ENCODE data around the gene CSTB.

The CSTB gene

DNA sequence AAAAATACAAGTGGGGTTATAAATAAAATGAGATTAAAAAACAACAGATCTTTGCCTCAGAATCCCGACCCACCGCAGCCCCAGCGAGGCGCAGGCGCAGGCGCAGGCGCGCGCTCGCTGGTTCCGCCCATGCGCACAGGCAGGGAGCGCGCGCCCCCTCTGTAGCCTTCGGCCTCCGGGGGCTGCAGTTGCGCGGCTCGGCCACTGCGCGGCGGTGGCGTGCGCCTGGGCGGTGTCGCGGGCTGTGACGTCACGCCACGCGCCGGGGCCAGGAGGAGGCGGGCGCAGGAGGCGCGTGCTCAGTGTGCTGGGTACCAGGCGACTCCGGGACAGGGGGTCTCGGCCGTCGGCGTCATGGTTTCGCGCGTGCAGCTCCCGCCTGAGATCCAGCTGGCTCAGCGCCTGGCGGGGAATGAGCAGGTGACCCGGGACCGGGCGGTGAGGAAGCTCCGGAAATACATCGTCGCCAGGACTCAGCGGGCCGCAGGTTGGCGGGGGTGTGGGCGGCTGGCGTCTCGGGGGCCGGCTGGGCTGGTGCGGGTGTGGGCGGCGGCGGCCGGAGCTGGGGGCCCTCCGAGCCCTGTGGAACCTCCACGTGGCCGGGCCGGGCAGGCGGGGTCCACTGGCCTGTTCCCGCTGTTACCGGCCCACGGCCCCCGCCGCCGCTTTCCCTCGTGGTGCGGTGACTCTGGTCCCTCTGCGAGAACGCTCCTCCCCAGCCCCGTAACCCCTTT lies 13.3 kb upstream of the CSTB start, which contains the start of gene RRP1:
RRP1 (plus strand) TSS at position 302 of the 734 bp plus-strand sequence; CDS start at position 355, 53 bp downstream.
- DNase-seq: peak; percentile 30

DNA sequence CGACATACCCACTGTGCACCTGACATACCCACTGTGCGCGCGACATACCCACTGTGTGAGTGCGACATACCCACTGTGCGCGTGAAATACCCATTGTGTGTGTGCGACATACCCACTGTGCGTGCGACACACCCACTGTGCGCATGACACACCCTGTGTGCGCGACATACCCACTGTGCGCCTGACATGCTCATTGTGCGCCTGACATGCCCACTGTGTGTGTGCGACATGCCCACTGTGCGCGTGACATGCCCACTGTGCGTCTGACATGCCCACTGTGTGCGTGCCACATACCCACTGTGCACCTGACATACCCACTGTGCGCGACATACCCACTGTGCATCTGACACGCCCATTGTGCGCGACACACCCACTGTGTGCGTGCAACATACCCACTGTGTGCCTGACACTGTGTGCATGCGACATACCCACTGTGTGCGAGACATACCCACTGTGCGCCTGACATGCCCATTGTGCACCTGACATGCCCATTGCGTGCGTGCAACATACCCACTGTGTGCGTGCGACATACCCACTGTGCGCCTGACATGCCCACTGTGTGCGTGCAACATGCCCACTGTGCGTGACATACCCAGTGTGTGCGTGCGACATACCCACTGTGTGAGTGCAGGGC lies 10.8 kb upstream of the CSTB start:
- DNase-seq: no peak

DNA sequence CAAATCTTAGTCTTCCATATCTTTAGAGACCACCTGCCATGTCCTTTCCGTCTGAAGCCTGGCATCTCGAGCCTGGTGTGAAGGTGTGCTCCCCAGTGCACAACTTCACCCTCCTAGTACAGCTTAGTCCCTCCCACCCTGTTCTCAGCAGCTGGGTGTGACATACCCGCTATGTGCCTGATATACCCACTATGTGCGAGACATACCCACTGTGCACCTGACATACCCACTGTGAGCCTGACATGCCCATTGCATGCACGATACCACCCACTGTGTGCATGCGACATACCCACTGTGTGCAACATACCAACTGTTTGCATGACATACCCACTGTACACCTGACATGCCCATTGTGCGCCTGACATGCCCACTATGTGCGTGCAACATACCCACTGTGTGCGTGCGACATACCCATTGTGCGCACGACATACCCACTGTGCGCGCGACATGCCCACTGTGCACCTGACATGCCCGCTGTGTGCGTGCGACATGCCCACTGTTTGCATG lies 10.2 kb upstream of the CSTB start:
- no peak for DNase-seq

DNA sequence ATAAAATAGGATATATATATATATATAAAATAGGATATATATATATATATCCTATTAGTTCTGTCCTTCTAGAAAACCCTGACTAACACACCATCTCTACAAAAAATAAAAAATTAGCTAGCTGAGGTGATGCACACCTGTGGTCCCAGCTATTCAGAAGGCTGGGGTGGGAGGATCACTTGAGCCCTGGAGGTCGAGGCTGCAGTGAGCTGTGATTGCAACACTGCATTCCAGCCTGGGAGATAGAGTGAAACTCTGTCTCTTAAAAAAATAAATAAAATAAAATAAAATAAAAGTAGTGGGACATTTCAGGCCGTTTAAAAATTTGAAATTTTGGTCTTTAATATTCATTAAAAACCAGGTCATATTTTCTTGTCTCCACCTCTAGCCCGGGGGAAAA lies 9.0 kb upstream of the CSTB start:
- DNase-seq: no peak

DNA sequence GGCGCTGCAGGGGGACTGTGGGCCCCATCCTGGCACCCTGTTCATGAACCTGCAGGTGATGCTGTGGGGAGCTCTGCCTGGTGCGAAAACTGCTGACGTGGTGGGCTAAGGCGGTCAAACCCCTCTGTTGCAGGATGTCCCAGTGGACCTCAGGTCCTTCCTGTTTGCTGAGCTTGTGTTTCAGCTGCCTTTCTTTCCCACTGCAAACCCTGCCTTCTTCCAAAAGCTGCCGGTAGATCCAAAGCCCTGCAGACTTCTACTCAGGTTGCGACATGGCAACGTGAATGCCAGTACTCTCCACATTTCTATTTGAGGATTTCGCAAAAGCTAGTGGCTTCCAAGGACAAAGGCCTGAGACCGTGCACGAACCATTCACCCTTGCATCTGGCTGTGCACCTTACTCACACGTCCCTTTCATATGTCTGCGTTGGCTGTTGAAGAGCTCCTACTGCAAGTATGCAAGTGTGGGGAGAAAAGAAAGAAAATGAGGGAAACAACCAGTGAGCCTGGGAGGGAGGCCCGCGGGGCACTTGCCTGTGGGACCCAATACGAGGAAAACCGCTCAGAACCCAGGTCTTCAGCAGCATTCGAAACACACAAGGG lies 7.1 kb upstream of the CSTB start:
- no peak for DNase-seq

DNA sequence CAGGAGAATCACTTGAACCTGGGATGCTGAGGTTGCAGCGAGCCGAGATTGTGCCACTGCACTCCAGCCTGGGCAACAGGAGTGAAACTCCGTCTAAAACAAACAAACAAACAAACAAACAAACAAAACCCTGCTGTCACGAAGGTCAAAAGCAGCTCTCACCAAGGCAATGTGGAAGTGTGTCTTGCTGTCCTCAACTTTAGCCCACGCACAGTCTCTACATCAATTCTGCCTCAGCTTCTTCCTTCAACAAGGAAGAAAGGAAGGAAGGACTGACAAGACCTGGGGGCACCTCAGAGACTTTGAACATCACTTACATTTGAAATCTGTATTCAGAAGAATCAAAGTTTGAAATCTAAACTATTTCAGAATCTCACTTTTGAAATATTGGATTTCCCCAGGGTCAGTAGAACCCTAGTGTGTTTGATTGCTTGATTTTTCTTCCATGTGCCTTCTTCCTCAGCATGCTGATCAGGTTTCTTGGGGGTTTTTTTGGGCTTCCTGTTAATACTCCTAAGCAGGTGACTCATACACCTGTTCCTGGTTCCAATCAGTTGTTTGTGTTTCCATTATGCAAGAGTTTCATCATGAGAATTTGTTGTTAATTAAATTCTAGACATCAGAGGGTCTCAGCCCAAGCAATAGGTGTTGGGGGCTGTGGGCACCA lies 6.5 kb upstream of the CSTB start:
- DNase-seq: no peak

DNA sequence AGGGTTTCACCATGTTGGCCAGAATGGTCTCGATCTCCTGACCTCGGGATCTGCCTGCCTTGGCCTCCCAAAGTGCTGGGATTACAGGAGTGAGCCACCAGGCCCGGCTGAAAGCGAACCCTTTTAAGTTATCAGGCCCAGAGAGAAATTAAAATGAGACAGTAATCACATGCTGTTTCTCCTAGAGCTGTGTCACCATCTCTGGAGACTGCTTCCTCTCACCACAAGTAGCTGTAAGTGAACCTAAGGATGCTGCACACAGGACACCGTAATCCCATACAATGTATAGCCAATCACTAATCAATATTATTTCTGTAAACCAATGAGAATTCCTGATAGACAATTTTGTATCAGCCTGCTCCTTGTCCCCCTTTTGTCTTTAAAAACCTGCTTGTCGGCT lies 5.7 kb upstream of the CSTB start:
- no peak for DNase-seq

DNA sequence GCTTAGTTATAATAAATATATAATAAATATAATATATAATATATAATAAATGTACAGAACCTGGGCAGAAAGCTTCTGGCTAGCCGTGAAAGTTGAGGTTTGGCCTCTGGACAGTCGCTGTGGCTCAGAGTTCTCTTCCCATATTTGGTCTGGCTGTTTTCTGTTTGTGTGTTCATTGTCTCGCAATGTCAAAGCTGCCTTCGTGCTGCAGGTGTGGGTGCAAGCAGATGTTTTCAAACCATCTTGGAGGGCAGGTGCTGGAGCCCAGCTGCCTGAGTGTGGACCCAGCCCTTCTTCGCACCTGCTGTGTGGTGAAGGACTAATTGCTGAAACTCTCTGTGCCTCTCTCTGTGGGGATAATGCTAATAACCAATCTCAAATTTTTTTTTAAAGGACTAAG lies 3.6 kb upstream of the CSTB start:
- no peak for DNase-seq

DNA sequence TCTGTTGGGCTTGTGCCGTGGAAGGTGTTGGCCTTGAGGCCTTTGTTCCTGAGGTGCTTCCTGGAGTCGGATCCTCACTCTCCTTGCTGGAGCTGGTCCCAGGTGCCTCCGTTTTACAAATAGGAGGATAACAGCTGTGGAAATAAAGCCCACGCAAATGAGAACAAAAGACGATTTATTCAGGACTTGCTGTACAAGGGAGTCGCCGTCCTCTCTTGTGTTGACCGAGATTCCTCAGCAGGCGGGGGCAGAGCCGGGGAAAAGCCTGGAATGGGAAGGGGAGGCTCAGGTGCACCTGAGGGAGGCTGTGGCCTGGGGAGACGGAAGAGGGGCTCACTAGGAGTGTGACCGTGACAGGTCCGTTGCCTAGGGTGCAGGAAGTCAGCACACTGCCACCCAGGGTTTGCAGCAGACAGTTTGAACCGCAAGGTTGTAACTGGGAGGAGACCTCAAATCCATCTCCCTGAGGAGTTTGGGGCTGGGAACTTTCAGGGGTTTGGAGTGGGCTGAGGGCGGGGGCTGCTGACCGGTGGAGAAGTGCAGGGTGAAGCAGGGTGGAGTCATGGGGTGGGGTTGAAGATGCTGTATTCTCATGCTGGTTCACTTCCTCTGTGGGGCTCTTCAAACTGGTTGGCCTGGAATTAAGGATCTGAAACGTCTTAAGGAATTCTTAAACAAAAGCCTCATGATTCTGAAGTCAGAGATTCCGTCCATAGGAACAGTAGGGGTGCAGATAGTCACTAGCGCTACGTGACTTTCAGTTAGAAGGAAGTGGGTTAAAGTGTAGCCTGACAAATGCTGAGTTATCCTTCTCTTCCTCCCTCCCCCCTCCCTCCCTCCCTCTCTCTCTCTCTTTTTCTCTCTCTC lies 2.6 kb upstream of the CSTB start:
- DNase-seq: no peak

DNA sequence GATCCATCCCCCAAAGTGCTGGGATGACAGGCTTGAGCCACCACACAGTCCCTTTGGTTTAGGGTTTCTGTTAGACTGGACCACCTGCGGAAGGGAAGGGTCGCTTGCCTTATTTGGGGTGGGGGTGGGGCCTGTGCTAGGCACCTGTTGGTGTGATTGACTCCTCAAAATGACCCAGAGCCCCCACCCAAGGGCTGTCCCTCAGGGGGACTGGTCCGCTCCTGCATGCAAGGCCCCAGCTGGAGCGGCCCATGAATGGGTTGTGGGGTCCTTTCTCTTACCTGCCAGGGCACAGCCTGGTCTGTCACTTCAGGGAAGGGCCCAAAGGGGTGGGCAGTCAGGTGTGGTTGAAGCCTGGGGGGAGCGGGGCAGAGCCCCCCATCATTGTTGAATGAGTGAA lies 1.8 kb upstream of the CSTB start:
- no peak for DNase-seq

DNA sequence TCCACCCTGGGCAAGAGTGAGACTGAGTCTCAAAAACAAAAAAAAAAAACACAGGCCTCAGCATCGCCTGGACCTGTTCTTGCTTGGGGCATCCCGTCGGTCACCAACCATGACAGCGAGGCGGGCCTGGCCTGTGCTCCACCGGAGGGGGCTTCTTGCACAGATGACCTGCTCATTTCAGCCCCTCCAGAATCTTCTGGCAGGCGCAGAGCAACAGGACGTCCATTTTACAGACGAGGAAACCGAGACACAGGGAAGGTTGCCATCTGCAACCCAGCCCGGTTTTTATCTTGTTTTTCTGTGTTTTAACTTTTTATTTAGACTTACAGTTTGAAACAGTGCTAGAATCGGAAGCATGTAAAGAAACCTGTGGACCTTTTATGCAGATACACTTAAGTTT lies 918 bp downstream of the CSTB start:
- no peak for DNase-seq

DNA sequence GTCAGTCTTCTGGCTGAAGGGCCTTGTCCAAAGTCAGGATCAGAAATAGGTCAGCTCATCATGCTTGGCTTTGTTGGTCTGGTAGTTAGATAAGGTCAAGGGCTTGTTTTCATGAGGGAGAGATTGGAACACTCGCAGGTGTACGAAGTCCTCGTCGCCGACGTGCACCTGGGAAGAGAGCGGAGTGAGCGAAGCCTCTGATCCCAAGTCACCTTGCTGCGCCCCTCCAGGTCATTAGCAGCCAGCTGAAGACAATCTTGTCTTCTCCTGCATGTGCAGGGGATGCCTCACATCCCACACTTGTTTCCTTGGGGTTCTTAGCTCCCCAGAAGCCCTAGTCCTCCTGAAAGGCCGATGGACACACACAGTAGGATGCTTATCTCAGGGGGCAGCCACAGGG lies 1.9 kb downstream of the CSTB start:
- DNase-seq: no peak

DNA sequence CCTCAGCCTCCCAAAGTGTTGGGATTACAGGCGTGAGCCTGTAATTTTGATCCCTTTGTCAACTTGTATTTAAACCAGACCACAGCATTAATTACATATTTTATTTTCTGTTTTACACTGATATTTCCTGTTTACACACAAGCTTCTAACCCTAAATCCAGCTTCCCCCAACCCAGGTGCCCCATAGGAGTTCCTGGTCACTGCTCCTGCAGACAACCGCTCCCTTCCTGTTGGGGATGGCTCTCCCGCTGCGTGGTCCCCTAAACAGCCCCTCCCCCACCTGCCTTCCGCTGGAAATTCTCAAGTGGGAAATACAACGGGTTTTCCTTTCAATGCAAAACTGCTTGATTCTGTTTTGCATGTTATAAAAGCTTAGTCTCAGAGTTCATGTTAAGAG lies 3.7 kb downstream of the CSTB start:
- no peak for DNase-seq

DNA sequence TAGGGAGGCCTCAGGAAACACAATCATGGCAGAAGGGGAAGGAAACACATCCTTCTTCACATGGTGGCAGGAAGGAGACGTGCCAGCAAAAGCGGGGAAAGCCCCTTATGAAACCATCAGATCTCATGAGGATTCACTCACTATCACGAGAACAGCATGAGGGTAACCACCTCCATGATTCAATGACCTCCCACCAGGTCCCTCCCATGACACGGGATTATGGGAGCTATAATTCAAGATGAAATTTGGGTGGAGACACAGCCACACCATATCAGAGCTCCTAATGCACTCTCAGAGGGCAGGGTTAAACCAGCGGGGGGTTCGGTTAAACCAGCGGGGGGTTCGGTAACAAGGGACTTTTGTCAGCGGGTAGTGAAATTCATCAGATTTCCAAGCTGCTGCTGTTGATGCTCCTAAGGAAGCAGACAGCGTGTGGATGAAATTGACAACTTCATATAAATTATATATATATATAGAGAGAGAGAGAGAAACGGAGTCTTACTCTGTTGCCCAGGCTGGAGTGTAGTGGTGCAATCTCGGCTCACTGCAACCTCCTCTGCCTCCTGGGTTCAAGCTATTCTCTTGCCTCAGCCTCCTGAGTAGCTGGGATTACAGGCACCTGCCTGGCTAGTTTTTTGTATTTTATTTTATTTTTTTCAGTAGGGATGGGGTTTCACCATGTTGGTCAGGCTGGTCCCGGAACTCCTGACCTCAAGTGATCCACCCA lies 4.2 kb downstream of the CSTB start:
- DNase-seq: no peak

DNA sequence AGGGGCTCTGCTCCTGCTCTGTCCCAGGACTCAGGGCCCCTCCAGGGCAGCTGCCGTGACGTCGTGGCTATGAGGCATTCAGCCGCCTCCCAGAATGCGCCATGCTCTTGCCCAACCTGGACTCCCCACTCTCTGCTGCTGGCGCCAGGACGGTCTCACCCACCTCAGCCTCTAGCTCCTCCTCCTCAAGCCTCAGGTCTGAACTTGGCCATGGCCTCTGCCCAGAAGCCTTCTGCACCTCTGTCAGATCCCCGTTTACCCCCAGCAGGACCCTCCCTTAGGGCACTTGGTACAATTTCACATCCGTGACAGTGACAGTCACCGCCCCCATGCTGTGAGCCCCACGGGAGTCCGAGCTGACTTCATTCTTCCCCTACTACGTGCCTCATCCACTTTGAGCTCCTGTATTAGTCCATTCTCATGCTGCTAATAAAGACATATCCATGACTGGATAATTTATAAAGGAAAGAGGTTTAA lies 4.9 kb downstream of the CSTB start:
- no peak for DNase-seq

DNA sequence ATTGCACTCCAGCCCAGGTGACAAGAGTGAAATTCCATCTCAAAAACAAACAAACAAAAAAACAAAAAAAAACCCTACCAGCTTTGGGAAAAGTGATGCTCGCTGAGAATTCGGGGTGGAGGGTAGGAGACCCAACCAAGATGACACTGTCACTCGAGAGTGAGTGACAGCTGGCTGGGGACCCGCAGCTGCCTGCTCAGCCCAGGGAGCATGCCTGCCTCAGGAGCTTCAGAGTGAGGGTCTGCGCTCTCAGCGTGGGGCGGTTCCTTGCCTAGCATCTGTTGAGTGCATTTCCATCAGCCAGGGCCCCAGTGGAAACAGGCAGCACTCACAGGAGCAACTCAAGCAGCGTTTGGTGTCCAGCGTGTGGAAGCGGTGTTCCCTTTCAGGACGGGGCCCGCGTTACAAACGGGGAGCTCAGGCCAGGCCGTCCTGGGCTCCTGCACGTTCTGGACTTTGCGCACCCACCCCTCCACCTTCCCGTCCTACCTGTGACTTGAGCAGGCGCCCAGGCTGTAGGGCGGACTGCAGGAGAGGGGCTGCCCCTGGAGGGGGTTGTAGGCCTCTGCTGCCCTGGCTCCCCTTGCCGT lies 5.9 kb downstream of the CSTB start:
- no peak for DNase-seq

DNA sequence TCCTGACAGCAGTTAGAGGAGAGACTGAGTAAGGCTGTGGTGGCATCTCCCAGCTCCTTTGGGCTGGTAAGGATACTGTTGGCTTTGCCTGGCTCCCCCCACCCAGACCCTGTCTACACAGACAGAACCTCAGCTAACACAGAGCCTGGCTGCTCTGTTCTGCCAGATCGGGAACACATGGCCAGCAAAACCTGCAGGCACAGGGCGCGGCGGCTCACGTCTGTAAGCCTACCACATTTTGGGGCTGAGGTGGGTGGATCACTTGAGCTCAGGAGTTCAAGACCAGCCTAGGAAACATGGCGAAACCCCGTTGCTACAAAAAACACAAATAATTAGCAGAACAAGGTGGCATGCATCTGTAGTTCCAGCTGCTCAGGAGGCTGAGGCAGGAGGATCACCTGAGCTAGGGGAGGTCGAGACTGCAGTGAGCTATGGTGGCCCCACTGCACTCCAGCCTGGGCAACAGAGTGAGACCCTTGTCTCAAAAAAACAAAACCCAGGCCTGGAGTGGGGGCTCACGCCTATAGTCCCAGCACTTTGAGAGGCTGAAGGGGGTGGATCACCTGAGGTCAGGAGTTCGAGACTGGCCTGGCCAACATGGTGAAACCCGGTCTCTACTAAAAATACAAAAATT lies 6.7 kb downstream of the CSTB start:
- no peak for DNase-seq

DNA sequence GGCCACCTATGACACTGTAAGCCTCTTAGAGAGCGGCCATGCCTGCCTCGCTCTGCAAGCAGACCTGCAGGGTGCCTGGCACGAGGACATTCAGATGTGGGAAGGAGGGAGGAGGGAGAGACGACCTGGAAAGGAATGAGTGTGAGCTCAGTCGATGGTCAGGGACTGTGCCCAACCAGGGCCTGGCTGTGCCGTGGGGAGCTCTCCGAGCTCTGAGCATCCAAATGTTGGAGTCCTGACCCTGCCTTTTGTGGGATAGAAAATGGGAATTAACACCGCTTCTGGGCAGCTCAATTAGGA lies 7.3 kb downstream of the CSTB start:
- DNase-seq: no peak

DNA sequence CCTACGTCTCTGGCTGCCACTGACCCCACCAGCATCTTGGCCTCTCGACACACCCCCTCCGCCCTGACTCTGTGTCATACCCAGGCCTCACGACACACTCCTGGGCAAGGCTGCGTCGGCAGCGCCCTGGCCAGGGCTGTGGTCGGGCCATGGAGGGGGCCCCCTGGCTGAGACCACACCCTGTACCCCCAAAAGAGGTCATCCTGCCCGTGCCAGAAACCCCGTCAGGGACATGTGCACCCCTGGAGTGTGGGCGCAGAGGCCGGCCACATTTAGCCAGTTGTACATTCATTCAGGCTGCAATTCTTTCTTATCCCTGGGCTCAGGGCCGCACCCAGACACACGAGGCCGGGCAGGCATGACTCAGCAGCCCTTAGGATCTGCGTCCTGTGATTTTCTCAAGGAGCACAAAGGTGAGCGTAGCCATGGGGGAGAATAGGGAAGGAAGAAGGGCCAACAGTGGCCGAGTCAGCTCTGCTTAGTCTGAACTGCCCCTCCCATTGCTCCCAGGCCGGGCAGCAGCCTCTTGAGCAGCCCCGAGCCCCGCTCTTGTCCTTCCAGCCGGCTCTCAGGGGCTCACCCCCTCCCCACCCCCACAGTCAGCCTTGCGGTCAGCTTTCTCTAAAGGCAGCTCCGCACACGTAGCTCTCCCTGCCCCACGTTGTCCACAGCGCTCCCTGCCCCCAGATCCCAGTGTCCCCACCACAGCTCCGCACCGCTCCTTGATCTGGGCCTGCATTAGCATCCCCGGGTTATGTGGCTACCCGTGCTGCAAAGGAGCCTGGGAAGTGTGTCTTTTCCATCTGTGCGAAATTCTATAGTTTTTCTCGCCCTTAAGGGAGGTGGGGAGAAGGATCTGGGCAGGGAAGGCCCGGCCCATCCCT lies 7.9 kb downstream of the CSTB start:
- DNase-seq: no peak

DNA sequence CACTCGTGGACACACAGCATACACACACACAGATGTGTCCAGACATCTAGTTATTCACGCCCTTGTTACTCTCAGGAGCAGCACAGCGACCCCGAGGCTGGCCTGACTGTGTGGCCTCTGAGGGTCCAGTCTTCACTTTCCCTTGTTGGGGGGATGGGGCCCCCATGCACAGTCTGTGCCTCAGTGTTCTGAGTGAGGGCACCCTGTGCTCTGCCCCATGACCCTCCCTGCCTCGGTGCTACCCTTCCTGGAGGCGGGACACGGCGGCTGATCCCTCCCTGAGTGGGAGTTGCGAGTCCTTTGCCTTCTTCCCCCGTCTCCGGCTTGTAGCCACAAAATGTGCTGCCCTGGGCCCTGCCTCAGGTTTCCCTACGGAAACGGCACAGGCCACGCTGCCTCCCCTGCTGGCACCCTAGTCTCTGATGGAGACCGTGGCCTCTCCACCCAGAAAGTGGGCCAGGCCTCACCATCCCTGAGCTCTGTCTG lies 8.6 kb downstream of the CSTB start:
- no peak for DNase-seq
